ENCODE data around the gene MTUS2.
A peak's percentile ranks its signal among the peaks of the same experiment; 100 is the strongest.

- TF ChIP-seq, protein P1, sequence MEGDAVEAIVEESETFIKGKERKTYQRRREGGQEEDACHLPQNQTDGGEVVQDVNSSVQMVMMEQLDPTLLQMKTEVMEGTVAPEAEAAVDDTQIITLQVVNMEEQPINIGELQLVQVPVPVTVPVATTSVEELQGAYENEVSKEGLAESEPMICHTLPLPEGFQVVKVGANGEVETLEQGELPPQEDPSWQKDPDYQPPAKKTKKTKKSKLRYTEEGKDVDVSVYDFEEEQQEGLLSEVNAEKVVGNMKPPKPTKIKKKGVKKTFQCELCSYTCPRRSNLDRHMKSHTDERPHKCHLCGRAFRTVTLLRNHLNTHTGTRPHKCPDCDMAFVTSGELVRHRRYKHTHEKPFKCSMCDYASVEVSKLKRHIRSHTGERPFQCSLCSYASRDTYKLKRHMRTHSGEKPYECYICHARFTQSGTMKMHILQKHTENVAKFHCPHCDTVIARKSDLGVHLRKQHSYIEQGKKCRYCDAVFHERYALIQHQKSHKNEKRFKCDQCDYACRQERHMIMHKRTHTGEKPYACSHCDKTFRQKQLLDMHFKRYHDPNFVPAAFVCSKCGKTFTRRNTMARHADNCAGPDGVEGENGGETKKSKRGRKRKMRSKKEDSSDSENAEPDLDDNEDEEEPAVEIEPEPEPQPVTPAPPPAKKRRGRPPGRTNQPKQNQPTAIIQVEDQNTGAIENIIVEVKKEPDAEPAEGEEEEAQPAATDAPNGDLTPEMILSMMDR (IDR thresholded peaks at IDR 0.05), result no peak
- TF ChIP-seq POLR2A (IDR thresholded peaks at IDR 0.05) (no peak), POLR2AphosphoS5 (IDR thresholded peaks at IDR 0.05) (peak; percentile 23 to 62 (median 36))
These were observed 320.1 kb downstream of the MTUS2 start for GRCh38 chr13:29140277-29140676.

Data from stomach (tissue), 4 donors.